Measurements from ENCODE around the gene CCNF.

Gene CCNF

GRCh38 chr16:2420035-2420434 is 9.2 kb upstream of the CCNF start:
- no peaks in the 10 kb centered on the region for H3K36me3 ChIP-seq (ENCODE audit: insufficient read depth, low read length)
- H3K9me2 ChIP-seq (ENCODE audit: low read depth, low read length), result no peaks in the 10 kb centered on the region
- no peaks in the 10 kb centered on the region for H3K27me3 ChIP-seq (ENCODE audit: insufficient read depth, low read length)
- no peaks in the 10 kb centered on the region for H3K4me1 ChIP-seq (ENCODE audit: insufficient read depth, low read length, severe bottlenecking)
- H2AFZ ChIP-seq (ENCODE audit: low read length), result no peak overlapping the region
- no peaks in the 10 kb centered on the region for H3F3A ChIP-seq (ENCODE audit: insufficient read depth, low read length)
- H3K79me2 ChIP-seq (ENCODE audit: insufficient read depth, low read length), result no peaks in the 10 kb centered on the region
- H3K4me3 ChIP-seq (ENCODE audit: low read depth, low read length, poor library complexity, severe bottlenecking), result no peak overlapping the region
- H4K20me1 ChIP-seq (ENCODE audit: insufficient read depth, low read length), result no peaks in the 10 kb centered on the region
- no peak overlapping the region for H3K4me2 ChIP-seq (ENCODE audit: low read length)
- no peak for TF ChIP-seq CTCF (IDR thresholded peaks at IDR 0.05; ENCODE audit: low read length)
- no peak for TF ChIP-seq EZH2 (IDR thresholded peaks at IDR 0.05; ENCODE audit: borderline replicate concordance, low read length)
- H3K9ac ChIP-seq (ENCODE audit: low read length), result no peak overlapping the region
- no peaks in the 10 kb centered on the region for H3K9me3 ChIP-seq (ENCODE audit: low read length)
- H3K27ac ChIP-seq (ENCODE audit: low read depth, low read length, poor library complexity, severe bottlenecking), result no peak overlapping the region

- TF ChIP-seq CTCF (IDR thresholded peaks at IDR 0.05; ENCODE audit: low read length) (no peak), EZH2 (IDR thresholded peaks at IDR 0.05; ENCODE audit: borderline replicate concordance, low read length) (no peak)
- no peaks in the 10 kb centered on the region for H3F3A ChIP-seq (ENCODE audit: insufficient read depth, low read length)
Measured at GRCh38 chr16:2422123-2422867, 7.0 kb upstream of the CCNF start.

GRCh38 chr16:2424061-2425007 is 4.9 kb upstream of the CCNF start:
- H3F3A ChIP-seq (ENCODE audit: insufficient read depth, low read length), result no peaks in the 10 kb centered on the region
- H3K4me3 ChIP-seq (ENCODE audit: low read depth, low read length, poor library complexity, severe bottlenecking), result no peak overlapping the region
- H3K9me2 ChIP-seq (ENCODE audit: low read depth, low read length), result no peaks in the 10 kb centered on the region
- no peaks in the 10 kb centered on the region for H3K27me3 ChIP-seq (ENCODE audit: insufficient read depth, low read length)
- no peak overlapping the region for H2AFZ ChIP-seq (ENCODE audit: low read length)
- peaks cover 9% of the 10 kb centered on the region for H3K4me1 ChIP-seq (ENCODE audit: insufficient read depth, low read length, severe bottlenecking)
- no peak overlapping the region for H3K27ac ChIP-seq (ENCODE audit: low read depth, low read length, poor library complexity, severe bottlenecking)
- H3K9me3 ChIP-seq (ENCODE audit: low read length), result no peaks in the 10 kb centered on the region
- no peaks in the 10 kb centered on the region for H3K79me2 ChIP-seq (ENCODE audit: insufficient read depth, low read length)
- TF ChIP-seq CTCF (IDR thresholded peaks at IDR 0.05; ENCODE audit: low read length), result no peak
- TF ChIP-seq EZH2 (IDR thresholded peaks at IDR 0.05; ENCODE audit: borderline replicate concordance, low read length), result no peak
- no peaks in the 10 kb centered on the region for H4K20me1 ChIP-seq (ENCODE audit: insufficient read depth, low read length)
- H3K9ac ChIP-seq (ENCODE audit: low read length), result no peak overlapping the region
- no peaks in the 10 kb centered on the region for H3K36me3 ChIP-seq (ENCODE audit: insufficient read depth, low read length)
- no peak overlapping the region for H3K4me2 ChIP-seq (ENCODE audit: low read length)

More at GRCh38 chr16:2422123-2422867, 7.0 kb upstream of the CCNF start:
- Histone ChIP-seq H3K4me2 (ENCODE audit: low read length) (no peak overlapping the region), H3K9ac (ENCODE audit: low read length) (no peak overlapping the region), H3K36me3 (ENCODE audit: insufficient read depth, low read length) (no peaks in the 10 kb centered on the region), H3K9me2 (ENCODE audit: low read depth, low read length) (no peaks in the 10 kb centered on the region), H3K79me2 (ENCODE audit: insufficient read depth, low read length) (no peaks in the 10 kb centered on the region), H3K4me3 (ENCODE audit: low read depth, low read length, poor library complexity, severe bottlenecking) (no peak overlapping the region), H3K9me3 (ENCODE audit: low read length) (no peaks in the 10 kb centered on the region), H2AFZ (ENCODE audit: low read length) (no peak overlapping the region), H4K20me1 (ENCODE audit: insufficient read depth, low read length) (no peaks in the 10 kb centered on the region), H3K4me1 (ENCODE audit: insufficient read depth, low read length, severe bottlenecking) (no peaks in the 10 kb centered on the region), H3K27me3 (ENCODE audit: insufficient read depth, low read length) (no peaks in the 10 kb centered on the region), H3K27ac (ENCODE audit: low read depth, low read length, poor library complexity, severe bottlenecking) (no peak overlapping the region)
